NCI-H510A (cell line): Measurements from ENCODE around the gene RAB5B.
"Not testable (repeated sequence)": the region's sequence is repeated elsewhere in the genome, so short reads cannot be mapped to it uniquely, and the experiment has no call there.

Experiments used
- DNase-seq: peaks from one replicate; lab custom pipeline; 2025; lab: John Stamatoyannopoulos, UW

Gene RAB5B

DNA sequence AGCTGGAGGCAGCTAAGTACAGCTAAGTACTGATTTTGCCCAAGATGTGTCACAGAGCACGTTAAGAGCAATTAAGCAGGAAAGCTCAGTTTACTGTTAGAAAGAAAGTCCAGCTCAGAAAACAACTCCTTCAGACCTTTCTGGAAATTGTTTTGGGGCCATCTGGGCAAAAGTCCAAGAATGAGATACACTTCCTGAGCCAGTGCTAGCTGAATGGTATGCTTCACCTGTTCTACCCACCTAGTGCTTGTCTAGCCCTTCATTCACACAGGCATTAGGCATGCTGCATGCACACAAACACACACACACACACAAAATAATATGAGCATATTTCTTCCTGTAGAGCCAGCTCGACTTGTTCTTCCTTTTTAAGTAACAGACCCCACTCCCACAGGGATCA is 40.3 kb downstream of the RAB5B start:
- DNase-seq: no peak

DNA sequence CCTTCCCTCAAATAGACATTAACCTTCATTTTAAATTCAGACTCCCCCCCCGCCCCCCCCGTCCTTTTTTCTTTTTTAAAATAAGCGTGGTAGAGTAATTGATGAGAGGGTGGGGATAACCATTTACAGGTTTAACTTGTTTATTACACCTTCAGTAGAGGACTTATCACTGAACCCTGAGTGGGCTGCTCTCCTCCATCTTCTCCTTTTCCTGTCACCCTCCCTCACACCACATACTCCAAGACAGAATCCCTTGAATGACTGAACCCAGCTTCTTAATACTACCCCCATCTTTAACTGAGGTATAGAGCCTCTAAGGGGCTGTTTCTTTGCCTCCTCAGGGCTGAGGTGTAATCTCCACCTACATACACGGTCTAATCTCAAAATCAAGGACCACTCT is 43.3 kb downstream of the RAB5B start:
- no peak for DNase-seq

- DNase-seq: no peak
Measured at GRCh38 chr12:56018356-56018755, 44.5 kb downstream of the RAB5B start.

- no peak for DNase-seq
Measured at GRCh38 chr12:56020423-56021184, 46.7 kb downstream of the RAB5B start, which contains the start of gene IKZF4. IKZF4 (plus strand) TSS chr12:56021043; CDS start chr12:56021494, 451 bp downstream.

DNA sequence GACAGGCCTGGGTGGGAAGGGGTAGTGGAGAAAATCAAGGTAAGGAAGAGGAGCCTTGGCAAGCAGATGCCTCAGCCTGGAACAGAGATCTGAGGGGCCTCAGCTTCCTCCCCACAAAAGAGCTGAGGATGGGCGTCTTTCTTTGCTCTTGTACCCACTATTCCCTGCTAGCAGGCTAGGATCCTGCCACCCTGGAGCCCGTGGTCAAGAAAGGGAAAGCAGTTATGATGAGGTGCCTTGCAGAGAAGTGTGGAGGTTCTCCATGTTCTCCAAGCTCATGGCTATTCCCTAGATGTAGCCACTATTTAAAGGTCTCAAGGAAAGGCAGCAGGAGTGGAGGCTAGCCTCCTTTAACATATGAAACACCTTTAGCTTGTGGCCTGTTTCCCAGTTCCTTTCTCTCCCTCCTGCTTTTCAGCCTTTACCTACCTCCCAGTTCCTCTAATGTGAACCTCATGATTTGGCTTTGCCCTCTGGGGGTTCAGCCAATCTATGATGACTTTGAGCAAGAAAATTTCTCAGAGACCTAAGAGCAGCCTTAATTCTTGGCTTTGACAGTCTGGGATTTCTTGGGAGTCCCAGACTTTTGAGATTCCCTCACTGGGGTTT is 48.1 kb downstream of the RAB5B start:
- no peak for DNase-seq

GRCh38 chr12:56028511-56029165 is 54.8 kb downstream of the RAB5B start:
- no peak for DNase-seq

DNA sequence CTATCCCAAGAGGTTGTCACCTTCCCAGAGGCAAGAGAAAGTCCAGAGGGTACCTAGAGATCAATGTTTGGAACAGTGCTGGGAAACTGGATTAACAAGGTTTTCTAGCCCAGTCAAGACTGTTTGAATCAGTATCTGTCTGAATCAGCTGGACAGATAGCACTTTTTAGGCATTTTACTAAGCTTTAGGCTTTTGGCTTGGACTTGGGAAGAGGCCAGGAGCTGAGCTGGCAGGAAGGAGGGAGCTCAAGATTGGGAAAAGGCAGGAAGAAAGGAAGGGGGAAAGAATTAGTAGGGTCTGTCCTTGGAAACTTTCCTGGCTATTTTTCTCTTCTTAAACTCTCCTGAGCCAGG is 55.3 kb downstream of the RAB5B start:
- DNase-seq: no peak

DNA sequence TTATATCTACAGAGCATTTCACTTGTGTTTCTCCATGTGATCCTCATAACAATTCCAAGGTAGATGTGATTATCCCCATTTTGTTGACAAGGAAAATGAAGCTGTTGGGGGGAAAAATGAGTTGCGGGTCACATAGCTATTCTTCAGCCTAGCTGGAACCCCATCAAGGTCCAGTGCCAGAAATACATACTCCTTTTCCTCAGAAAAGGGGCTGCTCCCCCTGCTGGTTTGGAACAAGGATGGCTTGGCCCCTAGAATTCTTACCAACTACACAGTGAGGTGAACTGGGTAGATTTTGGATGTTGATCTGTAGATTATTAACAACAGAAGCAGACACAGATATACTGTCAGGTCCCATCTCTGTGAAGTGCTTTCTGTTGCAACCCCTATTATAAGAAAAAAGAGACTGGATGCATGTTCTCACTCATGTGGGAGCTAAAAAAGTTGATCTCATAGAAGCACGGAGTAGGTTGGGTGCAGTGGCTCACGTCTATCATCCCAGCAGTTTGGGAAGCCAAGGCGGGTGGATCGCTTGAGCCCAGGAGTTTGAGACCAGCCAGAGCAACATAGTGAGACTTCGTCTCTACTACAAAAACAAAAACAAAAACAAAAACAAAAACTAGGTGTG is 55.9 kb downstream of the RAB5B start:
- no peak for DNase-seq

- no peak for DNase-seq
Measured at GRCh38 chr12:56031987-56032386, 58.1 kb downstream of the RAB5B start.

DNA sequence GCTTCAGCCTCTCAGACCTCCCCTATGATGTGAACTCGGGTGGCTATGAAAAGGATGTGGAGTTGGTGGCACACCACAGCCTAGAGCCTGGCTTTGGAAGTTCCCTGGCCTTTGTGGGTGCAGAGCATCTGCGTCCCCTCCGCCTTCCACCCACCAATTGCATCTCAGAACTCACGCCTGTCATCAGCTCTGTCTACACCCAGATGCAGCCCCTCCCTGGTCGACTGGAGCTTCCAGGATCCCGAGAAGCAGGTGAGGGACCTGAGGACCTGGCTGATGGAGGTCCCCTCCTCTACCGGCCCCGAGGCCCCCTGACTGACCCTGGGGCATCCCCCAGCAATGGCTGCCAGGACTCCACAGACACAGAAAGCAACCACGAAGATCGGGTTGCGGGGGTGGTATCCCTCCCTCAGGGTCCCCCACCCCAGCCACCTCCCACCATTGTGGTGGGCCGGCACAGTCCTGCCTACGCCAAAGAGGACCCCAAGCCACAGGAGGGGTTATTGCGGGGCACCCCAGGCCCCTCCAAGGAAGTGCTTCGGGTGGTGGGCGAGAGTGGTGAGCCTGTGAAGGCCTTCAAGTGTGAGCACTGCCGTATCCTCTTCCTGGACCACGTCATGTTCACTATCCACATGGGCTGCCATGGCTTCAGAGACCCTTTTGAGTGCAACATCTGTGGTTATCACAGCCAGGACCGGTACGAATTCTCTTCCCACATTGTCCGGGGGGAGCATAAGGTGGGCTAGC is 60.9 kb downstream of the RAB5B start:
- DNase-seq: no peak

DNA sequence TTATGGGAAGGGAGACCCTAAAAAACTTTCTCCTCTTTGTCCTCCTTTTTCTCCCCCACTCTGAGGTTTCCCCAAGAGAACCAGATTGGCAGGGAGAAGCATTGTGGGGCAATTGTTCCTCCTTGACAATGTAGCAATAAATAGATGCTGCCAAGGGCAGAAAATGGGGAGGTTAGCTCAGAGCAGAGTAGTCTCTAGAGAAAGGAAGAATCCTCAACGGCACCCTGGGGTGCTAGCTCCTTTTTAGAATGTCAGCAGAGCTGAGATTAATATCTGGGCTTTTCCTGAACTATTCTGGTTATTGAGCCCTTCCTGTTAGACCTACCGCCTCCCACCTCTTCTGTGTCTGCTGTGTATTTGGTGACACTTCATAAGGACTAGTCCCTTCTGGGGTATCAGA is 63.3 kb downstream of the RAB5B start:
- DNase-seq: no peak

DNA sequence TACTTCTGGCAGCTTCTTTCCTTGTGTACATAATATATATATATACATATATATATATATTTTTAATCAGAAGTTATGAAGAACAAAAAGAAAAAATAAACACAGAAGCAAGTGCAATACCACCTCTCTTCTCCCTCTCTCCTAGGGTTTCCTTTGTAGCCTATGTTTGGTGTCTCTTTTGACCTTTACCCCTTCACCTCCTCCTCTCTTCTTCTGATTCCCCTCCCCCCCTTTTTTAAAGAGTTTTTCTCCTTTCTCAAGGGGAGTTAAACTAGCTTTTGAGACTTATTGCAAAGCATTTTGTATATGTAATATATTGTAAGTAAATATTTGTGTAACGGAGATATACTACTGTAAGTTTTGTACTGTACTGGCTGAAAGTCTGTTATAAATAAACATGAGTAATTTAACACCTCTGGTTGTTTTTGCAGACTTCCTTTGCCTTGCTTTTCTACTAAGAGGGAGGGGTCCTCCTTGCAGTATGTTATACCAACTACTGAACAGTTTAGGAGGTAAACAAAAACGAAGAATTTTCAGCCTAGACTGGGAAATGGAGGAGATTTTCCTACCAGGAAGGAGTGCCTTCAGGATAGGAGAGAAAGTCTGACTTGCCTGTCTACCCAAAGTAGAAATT is 64.3 kb downstream of the RAB5B start:
- DNase-seq: no peak

DNA sequence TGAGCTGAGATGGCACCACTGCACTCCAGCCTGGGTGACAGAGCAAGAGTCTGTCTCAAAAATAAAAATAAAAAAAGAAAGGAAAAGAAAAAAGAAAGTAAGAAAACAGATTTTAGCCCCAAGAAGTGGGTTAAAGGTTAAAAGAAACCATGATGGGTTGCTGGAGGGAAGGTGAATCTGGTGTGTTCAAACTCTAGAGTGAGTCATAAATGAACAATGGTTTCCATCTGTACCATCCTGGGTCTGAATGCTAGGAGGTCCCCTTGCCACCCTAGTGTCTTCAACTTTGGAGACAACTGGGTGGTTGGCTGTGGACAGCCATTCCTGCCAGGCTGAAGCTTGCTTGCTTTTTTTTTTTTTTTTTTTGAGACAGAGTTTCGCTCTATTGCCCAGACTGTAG is 66.3 kb downstream of the RAB5B start:
- no peak for DNase-seq

DNA sequence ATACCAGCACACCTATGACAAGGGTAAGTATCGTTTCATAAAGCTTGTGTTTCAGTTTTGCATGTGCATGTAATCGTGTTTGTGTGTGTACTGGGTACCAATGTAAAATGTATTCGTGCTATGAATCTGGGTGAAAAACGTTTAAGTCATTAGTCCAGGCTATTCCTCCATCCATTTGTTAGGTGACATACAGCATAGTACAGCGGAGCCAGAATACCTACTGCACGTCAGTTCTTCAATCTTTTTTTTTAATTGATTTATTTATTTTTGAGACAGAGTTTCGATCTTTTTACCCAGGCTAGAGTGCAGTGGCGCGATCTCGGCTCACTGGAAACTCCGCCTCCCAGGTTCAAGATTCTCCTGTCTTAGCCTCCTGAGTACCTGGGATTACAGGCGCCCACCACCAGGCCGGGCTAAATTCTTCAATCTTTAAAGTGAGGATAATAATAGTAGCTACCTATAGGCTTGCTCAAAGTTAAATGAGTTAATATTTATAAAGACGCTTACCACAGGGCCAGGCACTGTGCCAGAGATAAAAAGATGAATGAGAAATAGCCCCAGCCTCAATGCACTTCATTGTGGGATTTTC is 67.2 kb downstream of the RAB5B start:
- no peak for DNase-seq

DNA sequence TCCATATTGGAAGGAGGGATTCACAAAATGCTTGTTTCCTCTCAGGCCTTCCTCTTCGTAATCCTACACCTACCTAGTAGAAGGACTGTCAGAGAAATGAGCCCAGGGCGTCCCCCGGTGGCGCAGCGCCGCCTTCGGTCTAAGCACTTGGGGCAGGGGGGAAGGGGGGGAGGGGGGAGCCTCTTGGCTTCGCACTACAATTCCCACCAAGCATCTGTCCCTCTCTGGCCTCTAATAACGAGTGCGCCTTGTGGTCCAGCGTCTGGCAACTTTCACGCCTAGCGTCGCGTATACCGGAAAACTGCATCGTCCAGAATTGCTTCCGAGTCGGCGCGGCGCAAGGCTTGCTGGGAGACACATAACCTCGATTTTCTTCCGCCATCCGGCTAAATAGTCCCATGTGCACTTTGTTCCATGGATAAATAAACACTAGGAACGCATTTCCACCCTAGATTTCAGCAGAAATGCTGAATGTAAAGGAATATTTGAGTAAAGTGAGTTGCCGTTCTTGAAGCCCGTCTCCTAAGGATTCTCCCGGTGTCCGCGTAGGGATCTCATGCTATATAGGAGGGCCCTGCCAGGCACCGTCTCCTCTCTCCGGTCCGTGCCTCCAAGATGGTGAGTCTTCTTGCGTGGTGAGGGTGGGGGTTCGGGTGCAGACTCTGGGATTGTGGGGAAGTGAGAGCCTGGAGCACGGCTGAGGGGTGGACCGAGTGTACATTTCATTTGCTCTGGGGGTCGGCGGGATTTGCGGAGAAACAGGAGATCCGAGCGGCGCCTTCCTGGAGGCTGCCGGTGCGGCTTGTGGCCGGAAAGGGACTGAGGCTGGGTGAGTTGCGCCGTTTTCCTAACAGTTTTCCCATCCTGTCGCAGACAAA is 67.9 kb downstream of the RAB5B start, which contains the start of gene RPS26:
Gene RPS26, plus strand, starts transcription at position 367 of the 878 bp plus-strand sequence. Its CDS starts 249 bp downstream, at position 616.
- DNase-seq: peak; percentile 98

GRCh38 chr12:56042430-56042813 is 68.5 kb downstream of the RAB5B start:
- DNase-seq: not testable (repeated sequence)

- no peak for DNase-seq
Measured at GRCh38 chr12:56042843-56043242, 69.0 kb downstream of the RAB5B start.
